AG04450 (cell line): Measurements from ENCODE around the gene FOXO3. TPM values are rescaled to one million over a fixed set of nuclear protein-coding genes. Genes with fewer than 3 reads are reported as not detected.
A peak's percentile ranks its signal among the peaks of the same experiment; 100 is the strongest.

ENCODE experiments used
- CTCF ChIA-PET: fragments of 300-600, 350-600 bp; formaldehyde crosslinking; extraction: SDS; loops from one replicate; lab custom pipeline; 2022; ENCODE audit warnings: antibody characterized with exemption, inconsistent platforms; lab: Charles Lee
- POLR2A ChIA-PET: fragments of 350-600 bp; formaldehyde crosslinking; extraction: SDS; loops from one replicate; lab custom pipeline; 2021; ENCODE audit warnings: antibody characterized with exemption, inconsistent platforms; lab: Yijun Ruan, JAX
- DNase-seq: peaks from one replicate; pipeline ENCODE4 v3.0.0-alpha.2; 2011; ENCODE audit warnings: low read depth, low spot score
- H3K27ac ChIP-seq: one replicate; pipeline ENCODE4 v1.5.1; 2012; ENCODE audit warnings: low read depth, low read length, control low read depth
- H3K27me3 ChIP-seq: one replicate; pipeline ENCODE4 v1.6.0; 2012; ENCODE audit warnings: low read length; ENCODE audit not compliant: control insufficient read depth, insufficient read depth
- H3K4me3 ChIP-seq: 2 replicates; pipeline ENCODE4 v1.5.1; 2011; ENCODE audit warnings: mild to moderate bottlenecking, low read depth, low read length, control low read depth
- H3K9me3 ChIP-seq: 2 replicates; pipeline ENCODE4 v1.5.1; 2012; ENCODE audit warnings: low read length; ENCODE audit not compliant: control insufficient read depth, insufficient read depth
- CTCF ChIP-seq: IDR thresholded peaks from 2 replicates; pipeline ENCODE4 v1.5.1; 2011; ENCODE audit warnings: low read depth, low read length, control low read depth, inconsistent platforms
- polyA plus RNA-seq: library from polyadenylated mRNA; depleted of rRNA; stranded (reverse); fragments of >200 nt; gene quantifications from 2 replicates; pipeline ENCODE4 v1.2.3, GENCODE V29; 2011

FOXO3 gene
- polyA plus RNA-seq, 1 experiment, result 32.7 TPM

GRCh38 chr6:108581237-108581931 is 20.7 kb downstream of the FOXO3 start:
- H3K27ac ChIP-seq, result peak overlapping the region; percentile 62
- DNase-seq, result no peak
- ChIA-PET POLR2A (interaction anchor here (0.9 to 1.0 kb wide), 2 partner anchors 10 to 22 kb away, joined by 3 to 4 read pairs; no protein-coding TSS in a partner anchor), CTCF (no interaction called here)
- no peak for TF ChIP-seq CTCF
- no peaks in the 10 kb centered on the region for H3K27me3 ChIP-seq
- H3K4me3 ChIP-seq, result peak overlapping the region; percentile 47
- H3K9me3 ChIP-seq, result no peaks in the 10 kb centered on the region

GRCh38 chr6:108581932-108582475 is 21.3 kb downstream of the FOXO3 start:
- Histone ChIP-seq H3K9me3 (no peaks in the 10 kb centered on the region), H3K4me3 (peak overlapping the region; percentile 8; the same call in 1 of the 2 replicates), H3K27ac (peak overlapping the region; percentile 72), H3K27me3 (no peaks in the 10 kb centered on the region)
- no peak for TF ChIP-seq CTCF
- ChIA-PET CTCF (no interaction called here), POLR2A (interaction anchor here (0.9 to 1.0 kb wide), 2 partner anchors 9 to 23 kb away, joined by 3 to 4 read pairs; no protein-coding TSS in a partner anchor)
- no peak for DNase-seq

- H3K4me3 ChIP-seq, result no peak overlapping the region
- POLR2A ChIA-PET, result interaction anchor here (0.9 to 1.0 kb wide), 2 partner anchors 9 to 24 kb away, joined by 3 to 4 read pairs; no protein-coding TSS in a partner anchor
- CTCF ChIA-PET, result no interaction called here
- no peak for TF ChIP-seq CTCF
- no peaks in the 10 kb centered on the region for H3K9me3 ChIP-seq
- DNase-seq, result no peak
- no peaks in the 10 kb centered on the region for H3K27me3 ChIP-seq
- no peak overlapping the region for H3K27ac ChIP-seq
These were observed 21.9 kb downstream of the FOXO3 start for GRCh38 chr6:108582618-108583017.

GRCh38 chr6:108584323-108584722 is 23.6 kb downstream of the FOXO3 start:
- CTCF ChIA-PET, result no interaction called here
- POLR2A ChIA-PET, result no interaction called here
- Histone ChIP-seq H3K9me3 (no peaks in the 10 kb centered on the region), H3K27me3 (no peaks in the 10 kb centered on the region), H3K4me3 (no peak overlapping the region), H3K27ac (no peak overlapping the region)
- TF ChIP-seq CTCF, result no peak
- no peak for DNase-seq

GRCh38 chr6:108585359-108585758 is 24.6 kb downstream of the FOXO3 start:
- TF ChIP-seq CTCF, result no peak
- CTCF ChIA-PET, result interaction anchor here (1.4 kb wide), 1 partner anchor 250 kb away, joined by 3 read pairs; no protein-coding TSS in a partner anchor
- Histone ChIP-seq H3K27ac (no peak overlapping the region), H3K9me3 (no peaks in the 10 kb centered on the region), H3K4me3 (no peak overlapping the region), H3K27me3 (no peaks in the 10 kb centered on the region)
- POLR2A ChIA-PET, result no interaction called here
- no peak for DNase-seq
